Mesendoderm (in vitro differentiated cells): Measurements from ENCODE around the gene CDADC1.

Experiments
- DNase-seq: peaks from one replicate; pipeline ENCODE4 v3.0.0; 2013
- H2AK5ac ChIP-seq: 2 replicates; pipeline ENCODE4 v1.6.1; 2013; ENCODE audit warnings: low read length, inconsistent platforms
- H2BK120ac ChIP-seq: 2 replicates; pipeline ENCODE4 v1.6.1; 2013; ENCODE audit warnings: low read depth, mild to moderate bottlenecking, low read length, moderate library complexity, mixed read lengths
- H2BK15ac ChIP-seq: replicated peaks from 2 replicates; pipeline ENCODE4 v1.6.1; 2013; ENCODE audit warnings: low read depth, mild to moderate bottlenecking, moderate library complexity
- H2BK5ac ChIP-seq: 2 replicates; pipeline ENCODE4 v1.6.1; 2013; ENCODE audit warnings: low read length, inconsistent platforms
- H3K18ac ChIP-seq: 2 replicates; pipeline ENCODE4 v1.6.1; 2013; ENCODE audit warnings: mild to moderate bottlenecking, low read length, mixed read lengths
- H3K23ac ChIP-seq: one replicate; pipeline ENCODE4 v1.6.1; 2013; ENCODE audit warnings: low read length
- H3K27ac ChIP-seq: 2 replicates; pipeline ENCODE4 v1.5.1; 2013; ENCODE audit warnings: low read depth, mild to moderate bottlenecking, inconsistent platforms, low read length, moderate library complexity
- H3K27me3 ChIP-seq: 2 replicates; pipeline ENCODE4 v1.6.1; 2013; ENCODE audit warnings: low read length, control low read depth, mild to moderate bottlenecking, inconsistent platforms; ENCODE audit not compliant: insufficient read depth, poor library complexity
- H3K36me3 ChIP-seq: 2 replicates; pipeline ENCODE4 v1.6.1; 2013; ENCODE audit warnings: low read length, inconsistent platforms; ENCODE audit not compliant: control insufficient read depth, insufficient read depth
- H3K4ac ChIP-seq: one replicate; pipeline ENCODE4 v1.6.1; 2013; ENCODE audit warnings: low read depth, mild to moderate bottlenecking, low read length, moderate library complexity
- H3K4me1 ChIP-seq: 2 replicates; pipeline ENCODE4 v1.6.1; 2013; ENCODE audit warnings: low read depth, low read length, inconsistent platforms; ENCODE audit not compliant: control insufficient read depth
- H3K4me2 ChIP-seq: 2 replicates; pipeline ENCODE4 v1.6.1; 2013; ENCODE audit warnings: low read length
- H3K4me3 ChIP-seq: 2 replicates; pipeline ENCODE4 v1.5.1; 2013; ENCODE audit warnings: mild to moderate bottlenecking, low read length
- H3K56ac ChIP-seq: one replicate; pipeline ENCODE4 v1.6.1; 2013; ENCODE audit warnings: low read length
- H3K79me1 ChIP-seq: 2 replicates; pipeline ENCODE4 v1.6.1; 2013; ENCODE audit warnings: low read length, inconsistent platforms
- H3K79me2 ChIP-seq: 2 replicates; pipeline ENCODE4 v1.6.1; 2013; ENCODE audit warnings: mild to moderate bottlenecking, low read length; ENCODE audit not compliant: control insufficient read depth, insufficient read depth
- H3K9ac ChIP-seq: 2 replicates; pipeline ENCODE4 v1.6.1; 2013; ENCODE audit warnings: low read length, inconsistent platforms
- H4K5ac ChIP-seq: one replicate; pipeline ENCODE4 v1.6.1; 2013; ENCODE audit warnings: low read length
- H4K8ac ChIP-seq: one replicate; pipeline ENCODE4 v1.6.1; 2013; ENCODE audit warnings: low read depth, mild to moderate bottlenecking, control low read depth, low read length, moderate library complexity
- WGBS: extraction: QIAGEN DNeasy Blood & Tissue Kit; methylation state at CpG from one replicate; pipeline ENCODE4 v1.1.7; 2013; ENCODE audit warnings: low lambda C conversion rate, missing lambda C conversion rate; ENCODE audit not compliant: insufficient coverage; ENCODE audit errors: extremely low coverage; 5-methylcytosine and 5-hydroxymethylcytosine counted together

The CDADC1 gene

GRCh38 chr13:49297338-49297737, 49.6 kb downstream of the CDADC1 start:
- Histone ChIP-seq H4K8ac (no peak overlapping the region), H2AK5ac (no peak overlapping the region), H3K18ac (no peak overlapping the region), H3K79me1 (no peaks in the 10 kb centered on the region), H3K27me3 (no peaks in the 10 kb centered on the region), H2BK5ac (no peak overlapping the region), H2BK15ac (no peak overlapping the region), H4K5ac (no peak overlapping the region), H3K56ac (no peak overlapping the region), H3K9ac (no peak overlapping the region), H3K36me3 (no peaks in the 10 kb centered on the region), H3K4me1 (no peaks in the 10 kb centered on the region), H3K79me2 (no peaks in the 10 kb centered on the region), H3K4me2 (no peak overlapping the region), H2BK120ac (no peak overlapping the region), H3K4ac (no peak overlapping the region), H3K23ac (no peak overlapping the region), H3K4me3 (no peak overlapping the region), H3K27ac (no peak overlapping the region)
- DNase-seq: no peak
- WGBS: no CpG with 5 or more reads among the region's 4 CpGs

- Histone ChIP-seq H3K56ac (no peak overlapping the region), H3K4me3 (no peak overlapping the region), H3K79me1 (no peaks in the 10 kb centered on the region), H3K18ac (no peak overlapping the region), H3K27me3 (no peaks in the 10 kb centered on the region), H3K36me3 (no peaks in the 10 kb centered on the region), H3K27ac (no peak overlapping the region), H4K5ac (no peak overlapping the region), H3K4ac (no peak overlapping the region), H3K23ac (no peak overlapping the region), H3K9ac (no peak overlapping the region), H2BK120ac (no peak overlapping the region), H3K4me1 (no peaks in the 10 kb centered on the region), H2AK5ac (no peak overlapping the region), H3K4me2 (no peak overlapping the region), H2BK15ac (no peak overlapping the region), H4K8ac (no peak overlapping the region), H2BK5ac (no peak overlapping the region), H3K79me2 (no peaks in the 10 kb centered on the region)
- DNase-seq: no peak
Observed at GRCh38 chr13:49298416-49298815, 50.7 kb downstream of the CDADC1 start.

GRCh38 chr13:49298903-49299605, 51.3 kb downstream of the CDADC1 start:
- no peak overlapping the region for H2BK15ac ChIP-seq
- H3K56ac ChIP-seq: no peak overlapping the region
- H2BK120ac ChIP-seq: no peak overlapping the region
- H3K9ac ChIP-seq: no peak overlapping the region
- H3K79me2 ChIP-seq: no peaks in the 10 kb centered on the region
- no peaks in the 10 kb centered on the region for H3K27me3 ChIP-seq
- no peak overlapping the region for H3K4me2 ChIP-seq
- no peaks in the 10 kb centered on the region for H3K4me1 ChIP-seq
- no peak overlapping the region for H4K8ac ChIP-seq
- WGBS: no CpG with 5 or more reads among the region's 7 CpGs
- H2BK5ac ChIP-seq: no peak overlapping the region
- H3K79me1 ChIP-seq: no peaks in the 10 kb centered on the region
- H3K18ac ChIP-seq: no peak overlapping the region
- no peak overlapping the region for H4K5ac ChIP-seq
- H3K27ac ChIP-seq: no peak overlapping the region
- H3K23ac ChIP-seq: no peak overlapping the region
- H3K4me3 ChIP-seq: no peak overlapping the region
- H3K36me3 ChIP-seq: no peaks in the 10 kb centered on the region
- no peak overlapping the region for H3K4ac ChIP-seq
- H2AK5ac ChIP-seq: no peak overlapping the region
- peak; percentile 46 for DNase-seq

DNA sequence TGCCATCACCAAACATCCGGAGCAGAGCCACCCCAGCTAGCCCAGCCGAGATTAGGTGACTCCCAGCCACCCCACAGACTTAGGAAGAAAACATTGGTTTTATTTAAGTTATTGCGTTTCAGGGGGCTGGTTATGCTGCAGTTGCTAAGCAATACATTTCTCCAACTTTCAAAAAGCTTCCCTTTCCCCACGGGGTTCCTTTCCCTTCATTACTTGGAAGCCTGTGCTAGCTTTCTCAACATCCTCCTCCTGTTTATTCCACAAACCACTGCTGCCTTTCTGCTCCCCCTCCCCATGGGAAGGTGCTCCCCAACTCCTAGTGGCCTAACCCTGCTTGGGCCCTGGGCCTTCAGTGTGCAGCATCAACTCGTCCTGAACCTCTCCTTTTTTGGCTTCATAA, 52.6 kb downstream of the CDADC1 start:
- Histone ChIP-seq H3K79me2 (no peaks in the 10 kb centered on the region), H2BK120ac (no peak overlapping the region), H3K4ac (no peak overlapping the region), H3K4me1 (no peaks in the 10 kb centered on the region), H3K79me1 (no peaks in the 10 kb centered on the region), H2BK15ac (no peak overlapping the region), H2AK5ac (no peak overlapping the region), H3K4me3 (no peak overlapping the region), H3K27ac (no peak overlapping the region), H3K9ac (no peak overlapping the region), H3K23ac (no peak overlapping the region), H3K27me3 (no peaks in the 10 kb centered on the region), H4K8ac (no peak overlapping the region), H3K36me3 (no peaks in the 10 kb centered on the region), H3K56ac (no peak overlapping the region), H3K18ac (no peak overlapping the region), H2BK5ac (no peak overlapping the region), H4K5ac (no peak overlapping the region), H3K4me2 (no peak overlapping the region)
- DNase-seq: no peak
- no CpG with 5 or more reads among the region's 5 CpGs for WGBS

- no peaks in the 10 kb centered on the region for H3K36me3 ChIP-seq
- no peak overlapping the region for H4K5ac ChIP-seq
- H3K18ac ChIP-seq: no peak overlapping the region
- H3K4me3 ChIP-seq: no peak overlapping the region
- peak; percentile 74 for DNase-seq
- no peak overlapping the region for H4K8ac ChIP-seq
- H3K4me1 ChIP-seq: no peaks in the 10 kb centered on the region
- H3K4me2 ChIP-seq: no peak overlapping the region
- H3K79me2 ChIP-seq: no peaks in the 10 kb centered on the region
- no peak overlapping the region for H3K9ac ChIP-seq
- H2BK120ac ChIP-seq: no peak overlapping the region
- no peaks in the 10 kb centered on the region for H3K79me1 ChIP-seq
- H3K27ac ChIP-seq: no peak overlapping the region
- H2BK5ac ChIP-seq: no peak overlapping the region
- H3K23ac ChIP-seq: no peak overlapping the region
- WGBS: no CpG with 5 or more reads among the region's 20 CpGs
- H3K4ac ChIP-seq: no peak overlapping the region
- H3K56ac ChIP-seq: no peak overlapping the region
- H3K27me3 ChIP-seq: no peaks in the 10 kb centered on the region
- no peak overlapping the region for H2AK5ac ChIP-seq
- no peak overlapping the region for H2BK15ac ChIP-seq
Observed at GRCh38 chr13:49300739-49301589, 53.2 kb downstream of the CDADC1 start.
